ENCODE data around the gene FCHO2.

The FCHO2 gene

DNA sequence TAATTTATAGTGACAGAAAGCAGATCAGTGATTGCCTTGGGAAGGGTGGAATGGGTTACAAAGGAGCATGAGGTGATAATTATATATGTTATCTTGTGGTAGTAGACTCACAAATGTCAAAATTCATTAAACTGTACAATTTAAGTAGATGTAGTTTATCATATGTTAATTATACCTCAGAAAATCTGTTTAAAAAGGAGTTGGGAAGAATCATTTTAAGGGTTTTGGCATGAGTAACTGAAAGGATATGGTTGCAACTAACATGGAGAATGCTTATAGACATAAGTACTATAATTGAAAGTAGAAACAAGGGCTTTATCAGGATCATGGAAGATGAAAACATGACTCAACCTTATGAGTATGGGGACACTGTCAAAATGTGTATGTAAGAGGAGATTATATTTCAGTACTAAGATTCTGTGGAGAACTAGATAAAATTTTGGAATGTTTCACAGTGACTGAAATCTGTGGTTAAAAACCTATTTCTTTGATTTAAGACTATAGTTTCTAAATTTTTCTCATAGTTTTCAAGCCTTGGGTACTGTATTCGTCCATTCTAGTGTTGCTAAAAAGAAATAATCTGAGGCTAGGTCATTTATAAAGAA, 73.3 kb downstream of the FCHO2 start:
- TF ChIP-seq, protein P1, sequence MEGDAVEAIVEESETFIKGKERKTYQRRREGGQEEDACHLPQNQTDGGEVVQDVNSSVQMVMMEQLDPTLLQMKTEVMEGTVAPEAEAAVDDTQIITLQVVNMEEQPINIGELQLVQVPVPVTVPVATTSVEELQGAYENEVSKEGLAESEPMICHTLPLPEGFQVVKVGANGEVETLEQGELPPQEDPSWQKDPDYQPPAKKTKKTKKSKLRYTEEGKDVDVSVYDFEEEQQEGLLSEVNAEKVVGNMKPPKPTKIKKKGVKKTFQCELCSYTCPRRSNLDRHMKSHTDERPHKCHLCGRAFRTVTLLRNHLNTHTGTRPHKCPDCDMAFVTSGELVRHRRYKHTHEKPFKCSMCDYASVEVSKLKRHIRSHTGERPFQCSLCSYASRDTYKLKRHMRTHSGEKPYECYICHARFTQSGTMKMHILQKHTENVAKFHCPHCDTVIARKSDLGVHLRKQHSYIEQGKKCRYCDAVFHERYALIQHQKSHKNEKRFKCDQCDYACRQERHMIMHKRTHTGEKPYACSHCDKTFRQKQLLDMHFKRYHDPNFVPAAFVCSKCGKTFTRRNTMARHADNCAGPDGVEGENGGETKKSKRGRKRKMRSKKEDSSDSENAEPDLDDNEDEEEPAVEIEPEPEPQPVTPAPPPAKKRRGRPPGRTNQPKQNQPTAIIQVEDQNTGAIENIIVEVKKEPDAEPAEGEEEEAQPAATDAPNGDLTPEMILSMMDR (IDR thresholded peaks at IDR 0.05; ENCODE audit: low read depth, low read length, missing control alignments) = no peak
- H3K4me3 ChIP-seq (replicated peaks; ENCODE audit: low read depth, low read length) = no peak overlapping the region
- no peak for DNase-seq (ENCODE audit: extremely low read depth, low read depth)

DNA sequence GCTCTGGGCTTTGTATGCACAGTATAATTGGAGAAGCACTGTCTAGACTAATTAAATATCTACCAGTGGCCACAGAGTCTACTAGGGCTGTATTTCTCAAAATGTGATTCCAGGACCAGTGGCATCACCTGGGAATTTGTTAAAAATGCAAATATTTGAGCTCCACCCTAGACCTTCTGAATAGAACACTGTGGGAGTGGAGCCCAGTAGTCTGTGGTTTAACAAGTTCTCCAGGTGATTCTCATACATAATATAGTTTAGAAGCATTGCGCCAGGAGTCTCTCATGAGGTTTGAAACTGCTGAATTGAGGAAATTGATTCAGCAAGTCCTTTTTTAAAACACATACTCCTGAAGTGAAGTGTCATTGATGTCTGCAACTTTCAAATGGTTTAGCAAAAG, 74.7 kb downstream of the FCHO2 start:
- no peak for DNase-seq (ENCODE audit: extremely low read depth, low read depth)
- no peak overlapping the region for H3K4me3 ChIP-seq (replicated peaks; ENCODE audit: low read depth, low read length)
- TF ChIP-seq, protein P1 (IDR thresholded peaks at IDR 0.05; ENCODE audit: low read depth, low read length, missing control alignments) = no peak

DNA sequence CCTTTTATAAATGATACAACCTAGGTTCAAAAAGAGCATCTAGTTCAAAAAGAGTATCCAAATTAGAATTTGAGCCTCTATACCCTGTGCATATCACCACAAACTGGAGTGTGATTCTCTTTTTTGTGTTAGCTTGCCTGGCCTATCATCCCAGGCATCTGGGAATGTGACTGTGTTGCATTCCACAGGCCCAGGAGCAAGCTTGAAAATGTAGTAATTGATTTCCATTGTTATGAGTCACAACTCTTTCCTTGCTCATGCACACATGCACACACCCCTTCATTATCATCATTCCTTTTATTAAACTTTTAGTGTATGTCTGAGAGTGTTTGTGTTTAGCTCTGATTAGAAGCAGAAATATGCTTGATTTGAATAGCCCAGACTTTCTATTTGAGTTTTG, 75.2 kb downstream of the FCHO2 start:
- TF ChIP-seq, protein P1 (IDR thresholded peaks at IDR 0.05; ENCODE audit: low read depth, low read length, missing control alignments) = no peak
- no peak overlapping the region for H3K4me3 ChIP-seq (replicated peaks; ENCODE audit: low read depth, low read length)
- peak; percentile 68 for DNase-seq (ENCODE audit: extremely low read depth, low read depth)

DNA sequence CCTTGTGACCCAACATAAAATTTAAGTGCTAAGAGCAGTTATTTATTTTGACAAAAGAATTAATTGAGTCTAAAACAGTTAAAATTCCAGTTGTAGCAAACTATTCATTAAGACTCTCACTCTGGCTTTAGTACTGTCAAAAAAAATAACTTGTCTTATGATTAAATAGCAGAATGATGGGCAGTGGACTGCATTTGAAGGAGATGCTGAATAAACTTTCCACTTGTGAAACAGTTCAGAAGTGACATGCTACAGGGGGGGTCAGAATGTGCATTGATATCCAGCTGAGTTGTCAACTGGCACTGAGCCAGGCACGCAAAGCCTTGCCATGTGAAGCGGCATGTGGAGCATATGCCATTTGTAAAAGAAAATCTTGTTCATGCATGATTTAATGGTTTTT, 76.0 kb downstream of the FCHO2 start:
- peak; percentile 82 for DNase-seq (ENCODE audit: extremely low read depth, low read depth)
- H3K4me3 ChIP-seq (replicated peaks; ENCODE audit: low read depth, low read length) = no peak overlapping the region

DNA sequence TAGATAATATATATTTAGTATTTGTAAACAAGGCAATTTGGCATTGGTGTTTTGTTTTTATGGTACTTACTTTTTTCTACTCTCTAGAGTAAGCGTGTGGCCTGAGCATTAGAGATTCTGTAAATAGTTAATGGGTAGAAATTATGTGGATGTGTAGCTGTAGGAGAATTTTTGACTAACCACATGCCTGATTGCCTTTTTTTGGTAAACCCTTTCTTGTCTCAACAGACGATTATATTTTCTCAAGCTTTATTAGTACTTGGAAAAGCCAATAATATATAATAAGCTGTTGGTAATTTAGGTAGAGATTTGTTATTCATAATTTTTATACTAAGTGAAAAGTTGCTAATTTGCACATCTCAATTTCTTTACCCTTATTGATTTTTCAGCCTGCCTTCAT, 76.8 kb downstream of the FCHO2 start:
- DNase-seq (ENCODE audit: extremely low read depth, low read depth) = no peak
- no peak overlapping the region for H3K4me3 ChIP-seq (replicated peaks; ENCODE audit: low read depth, low read length)
- TF ChIP-seq, protein P1 (IDR thresholded peaks at IDR 0.05; ENCODE audit: low read depth, low read length, missing control alignments) = no peak

More for the DNA sequence above, 76.0 kb downstream of the FCHO2 start:
- TF ChIP-seq, protein P1 (IDR thresholded peaks at IDR 0.05; ENCODE audit: low read depth, low read length, missing control alignments) = no peak

DNA sequence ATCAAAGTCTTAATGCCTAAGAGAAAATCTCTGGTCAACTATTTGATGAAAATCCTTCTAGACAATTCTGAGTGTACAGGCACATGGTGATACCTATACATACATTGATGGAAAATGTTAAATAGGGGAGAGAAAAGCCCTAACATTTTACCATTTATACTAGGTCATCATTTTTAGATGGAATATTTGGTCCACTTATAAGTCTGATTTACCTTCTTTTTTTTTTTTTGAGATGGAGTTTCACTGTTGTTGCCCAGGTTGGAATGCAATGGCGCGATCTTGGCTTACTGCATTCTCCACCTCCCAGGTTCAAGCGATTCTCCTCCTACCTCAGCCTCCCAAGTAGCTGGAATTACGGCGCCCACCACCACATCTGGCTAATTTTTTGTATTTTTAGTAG, 81.7 kb downstream of the FCHO2 start:
- no peak for DNase-seq (ENCODE audit: extremely low read depth, low read depth)
- TF ChIP-seq, protein P1 (IDR thresholded peaks at IDR 0.05; ENCODE audit: low read depth, low read length, missing control alignments) = no peak
- H3K4me3 ChIP-seq (replicated peaks; ENCODE audit: low read depth, low read length) = no peak overlapping the region

DNA sequence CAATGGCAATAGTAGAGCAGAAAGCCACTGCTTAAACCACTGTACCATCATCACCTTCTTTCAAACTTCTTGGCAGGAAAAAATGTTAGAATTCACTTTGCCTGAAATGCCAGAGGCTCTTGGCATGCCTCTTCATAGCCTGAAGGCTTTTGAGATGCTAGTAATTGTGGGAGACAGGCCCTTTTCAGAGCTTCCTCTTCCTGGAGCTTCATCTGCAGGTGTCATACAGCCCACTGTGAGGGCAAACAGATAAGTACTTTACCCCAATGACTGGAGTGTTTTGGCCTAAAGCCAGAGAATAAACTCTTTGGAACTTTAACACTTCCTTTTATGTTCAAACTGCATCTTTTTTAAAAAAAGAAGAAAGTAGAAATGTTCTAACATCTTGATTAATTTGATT, 83.2 kb downstream of the FCHO2 start:
- no peak for DNase-seq (ENCODE audit: extremely low read depth, low read depth)

More for the DNA sequence above, 83.2 kb downstream of the FCHO2 start:
- no peak overlapping the region for H3K4me3 ChIP-seq (replicated peaks; ENCODE audit: low read depth, low read length)
- TF ChIP-seq, protein P1 (IDR thresholded peaks at IDR 0.05; ENCODE audit: low read depth, low read length, missing control alignments) = no peak

All from HFF-Myc (cell line).